ENCODE data around the gene CNPY1. TPM values are rescaled to one million over a fixed set of nuclear protein-coding genes. Genes with fewer than 3 reads are reported as not detected.

Gene CNPY1
- total and polyA plus RNA-seq, 4 donors = not detected

- Histone ChIP-seq H3K36me3 (ENCODE audit: control insufficient read depth in 4 of 4, insufficient read depth in 4 of 4, low read length in 4 of 4) (no peaks in the 10 kb centered on the region), H3K27ac (ENCODE audit: low read depth in 1 of 2, low read length in 1 of 2) (no peak overlapping the region), H3K9me3 (ENCODE audit: control insufficient read depth in 4 of 4, insufficient read depth in 3 of 4, low read length in 3 of 4) (no peaks in the 10 kb centered on the region), H3K4me3 (no peak overlapping the region), H3K4me1 (ENCODE audit: control insufficient read depth in 5 of 5, insufficient read depth in 5 of 5, low read length in 5 of 5) (peaks cover 0 to 2% (median 0%) of the 10 kb centered on the region in 5 donors), H3K27me3 (ENCODE audit: control insufficient read depth in 3 of 3, insufficient read depth in 3 of 3, low read length in 2 of 3) (no peaks in the 10 kb centered on the region), H3K9ac (ENCODE audit: insufficient read depth in 1 of 2, low read length in 2 of 2) (no peak overlapping the region)
- TF ChIP-seq CTCF (IDR thresholded peaks at IDR 0.05; ENCODE audit: control extremely low read depth, extremely low read depth) = no peak
- no peak for ATAC-seq (ENCODE audit: insufficient read depth, low FRiP score)
- WGBS, 2 donors = 92 to 95% methylated on average over 13 of the region's 13 CpGs
- DNase-seq = no peak
Observed at GRCh38 chr7:155578016-155578415, 31.7 kb upstream of the CNPY1 start.

- no peak overlapping the region for H3K4me3 ChIP-seq
- no peak for DNase-seq
- WGBS, 2 donors = 81 to 85% methylated on average over 16 of the region's 16 CpGs
Observed at GRCh38 chr7:155577509-155577905, 31.1 kb upstream of the CNPY1 start.

GRCh38 chr7:155576900-155577508, 30.6 kb upstream of the CNPY1 start:
- Histone ChIP-seq H3K9ac (ENCODE audit: insufficient read depth in 1 of 2, low read length in 2 of 2) (no peak overlapping the region), H3K27me3 (ENCODE audit: control insufficient read depth in 3 of 3, insufficient read depth in 3 of 3, low read length in 2 of 3) (peaks cover 0 to 3% (median 0%) of the 10 kb centered on the region in 3 donors), H3K4me3 (no peak overlapping the region), H3K36me3 (ENCODE audit: control insufficient read depth in 4 of 4, insufficient read depth in 4 of 4, low read length in 4 of 4) (no peaks in the 10 kb centered on the region), H3K27ac (ENCODE audit: low read depth in 1 of 2, low read length in 1 of 2) (no peak overlapping the region), H3K9me3 (ENCODE audit: control insufficient read depth in 4 of 4, insufficient read depth in 3 of 4, low read length in 3 of 4) (no peaks in the 10 kb centered on the region), H3K4me1 (ENCODE audit: control insufficient read depth in 5 of 5, insufficient read depth in 5 of 5, low read length in 5 of 5) (peaks cover 0 to 2% (median 0%) of the 10 kb centered on the region in 5 donors)
- 69 to 87% methylated on average over 16 to 17 of the region's 17 CpGs for WGBS, 2 donors
- TF ChIP-seq CTCF (IDR thresholded peaks at IDR 0.05; ENCODE audit: control extremely low read depth, extremely low read depth) = no peak
- DNase-seq = no peak
- ATAC-seq (ENCODE audit: insufficient read depth, low FRiP score) = no peak

More at GRCh38 chr7:155577509-155577905, 31.1 kb upstream of the CNPY1 start:
- Histone ChIP-seq H3K9ac (ENCODE audit: insufficient read depth in 1 of 2, low read length in 2 of 2) (no peak overlapping the region), H3K9me3 (ENCODE audit: control insufficient read depth in 4 of 4, insufficient read depth in 3 of 4, low read length in 3 of 4) (no peaks in the 10 kb centered on the region), H3K4me1 (ENCODE audit: control insufficient read depth in 5 of 5, insufficient read depth in 5 of 5, low read length in 5 of 5) (peaks cover 0 to 2% (median 0%) of the 10 kb centered on the region in 5 donors), H3K27ac (ENCODE audit: low read depth in 1 of 2, low read length in 1 of 2) (no peak overlapping the region), H3K27me3 (ENCODE audit: control insufficient read depth in 3 of 3, insufficient read depth in 3 of 3, low read length in 2 of 3) (no peaks in the 10 kb centered on the region), H3K36me3 (ENCODE audit: control insufficient read depth in 4 of 4, insufficient read depth in 4 of 4, low read length in 4 of 4) (no peaks in the 10 kb centered on the region)
- TF ChIP-seq CTCF (IDR thresholded peaks at IDR 0.05; ENCODE audit: control extremely low read depth, extremely low read depth) = no peak
- ATAC-seq (ENCODE audit: insufficient read depth, low FRiP score) = no peak

GRCh38 chr7:155576416-155576815, 30.1 kb upstream of the CNPY1 start:
- Histone ChIP-seq H3K9ac (ENCODE audit: insufficient read depth in 1 of 2, low read length in 2 of 2) (no peak overlapping the region), H3K9me3 (ENCODE audit: control insufficient read depth in 4 of 4, insufficient read depth in 3 of 4, low read length in 3 of 4) (no peaks in the 10 kb centered on the region), H3K27me3 (ENCODE audit: control insufficient read depth in 3 of 3, insufficient read depth in 3 of 3, low read length in 2 of 3) (peaks cover 0 to 7% (median 0%) of the 10 kb centered on the region in 3 donors), H3K4me1 (ENCODE audit: control insufficient read depth in 5 of 5, insufficient read depth in 5 of 5, low read length in 5 of 5) (peaks cover 0 to 2% (median 0%) of the 10 kb centered on the region in 5 donors), H3K4me3 (no peak overlapping the region), H3K27ac (ENCODE audit: low read depth in 1 of 2, low read length in 1 of 2) (no peak overlapping the region), H3K36me3 (ENCODE audit: control insufficient read depth in 4 of 4, insufficient read depth in 4 of 4, low read length in 4 of 4) (no peaks in the 10 kb centered on the region)
- 60 to 72% methylated on average over 20 of the region's 20 CpGs for WGBS, 2 donors
- ATAC-seq (ENCODE audit: insufficient read depth, low FRiP score) = peak; percentile 24
- no peak for DNase-seq
- TF ChIP-seq CTCF (IDR thresholded peaks at IDR 0.05; ENCODE audit: control extremely low read depth, extremely low read depth) = no peak
